ENCODE results near the gene PDE6G.

DNA sequence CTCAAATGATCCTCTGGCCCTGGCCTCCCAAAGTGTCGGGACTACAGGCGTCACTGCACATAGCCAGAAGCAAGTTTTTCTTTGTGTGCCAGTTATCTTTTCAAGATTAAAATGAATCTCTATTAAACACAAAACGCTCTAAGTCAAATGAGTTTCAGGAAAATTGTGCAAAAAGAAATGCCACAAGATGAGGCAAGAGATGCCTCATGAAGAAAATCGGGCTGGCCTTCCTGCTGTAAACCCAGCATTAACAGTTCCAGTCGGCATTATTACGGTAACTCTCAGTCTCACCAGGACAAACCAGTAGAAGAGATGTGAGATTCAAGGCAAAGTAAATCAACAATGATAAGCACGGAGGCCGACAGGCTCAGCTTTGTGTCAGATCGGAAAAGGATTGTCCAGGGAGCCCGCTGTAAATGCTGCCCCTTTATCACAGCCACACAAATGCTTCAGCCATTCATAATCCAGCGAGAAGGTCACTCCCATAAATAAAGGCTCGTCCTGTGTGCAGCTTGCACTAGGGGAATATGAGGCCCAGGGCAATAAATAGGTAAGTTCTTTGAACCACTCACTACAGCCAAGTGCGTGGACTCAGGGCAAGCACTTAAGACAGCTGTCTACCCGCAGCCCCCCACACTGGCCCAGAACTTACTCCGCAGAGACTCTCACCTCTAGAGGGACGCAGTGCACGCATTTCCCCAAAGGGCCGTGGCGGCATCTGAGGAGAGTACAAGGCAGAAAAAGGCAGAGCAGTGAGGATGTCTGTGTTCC lies 46.6 kb downstream of the PDE6G start:
- no peak for TF ChIP-seq POLR2AphosphoS5 (IDR thresholded peaks at IDR 0.05; ENCODE audit: low read depth, low read length)
- TF ChIP-seq, protein P1, sequence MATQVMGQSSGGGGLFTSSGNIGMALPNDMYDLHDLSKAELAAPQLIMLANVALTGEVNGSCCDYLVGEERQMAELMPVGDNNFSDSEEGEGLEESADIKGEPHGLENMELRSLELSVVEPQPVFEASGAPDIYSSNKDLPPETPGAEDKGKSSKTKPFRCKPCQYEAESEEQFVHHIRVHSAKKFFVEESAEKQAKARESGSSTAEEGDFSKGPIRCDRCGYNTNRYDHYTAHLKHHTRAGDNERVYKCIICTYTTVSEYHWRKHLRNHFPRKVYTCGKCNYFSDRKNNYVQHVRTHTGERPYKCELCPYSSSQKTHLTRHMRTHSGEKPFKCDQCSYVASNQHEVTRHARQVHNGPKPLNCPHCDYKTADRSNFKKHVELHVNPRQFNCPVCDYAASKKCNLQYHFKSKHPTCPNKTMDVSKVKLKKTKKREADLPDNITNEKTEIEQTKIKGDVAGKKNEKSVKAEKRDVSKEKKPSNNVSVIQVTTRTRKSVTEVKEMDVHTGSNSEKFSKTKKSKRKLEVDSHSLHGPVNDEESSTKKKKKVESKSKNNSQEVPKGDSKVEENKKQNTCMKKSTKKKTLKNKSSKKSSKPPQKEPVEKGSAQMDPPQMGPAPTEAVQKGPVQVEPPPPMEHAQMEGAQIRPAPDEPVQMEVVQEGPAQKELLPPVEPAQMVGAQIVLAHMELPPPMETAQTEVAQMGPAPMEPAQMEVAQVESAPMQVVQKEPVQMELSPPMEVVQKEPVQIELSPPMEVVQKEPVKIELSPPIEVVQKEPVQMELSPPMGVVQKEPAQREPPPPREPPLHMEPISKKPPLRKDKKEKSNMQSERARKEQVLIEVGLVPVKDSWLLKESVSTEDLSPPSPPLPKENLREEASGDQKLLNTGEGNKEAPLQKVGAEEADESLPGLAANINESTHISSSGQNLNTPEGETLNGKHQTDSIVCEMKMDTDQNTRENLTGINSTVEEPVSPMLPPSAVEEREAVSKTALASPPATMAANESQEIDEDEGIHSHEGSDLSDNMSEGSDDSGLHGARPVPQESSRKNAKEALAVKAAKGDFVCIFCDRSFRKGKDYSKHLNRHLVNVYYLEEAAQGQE (IDR thresholded peaks at IDR 0.05; ENCODE audit: insufficient read depth in 1 of 2, low read depth in 2 of 2, low read length in 2 of 2): no peak
- no peak for TF ChIP-seq TAF1 (IDR thresholded peaks at IDR 0.05; ENCODE audit: borderline replicate concordance, insufficient read depth, low read length)

All from PFSK-1 (cell line).